Immature natural killer cell (primary cell): ENCODE data around the gene C12orf75. TPM values are rescaled to one million over a fixed set of nuclear protein-coding genes. Genes with fewer than 3 reads are reported as not detected.
"Not testable (repeated sequence)": the region's sequence is repeated elsewhere in the genome, so short reads cannot be mapped to it uniquely, and the experiment has no call there.

Experiments
- DNase-seq, 3 donors: peaks; one replicate each; pipeline ENCODE4 v3.0.0; 2022; ENCODE audit warnings: mixed read lengths in 1 of 3
- H3K27ac Mint-ChIP-seq, 6 donors: one replicate each; pipeline ENCODE4 v1.8.0; 2020; ENCODE audit warnings: mixed read lengths in 6 of 6, mild to moderate bottlenecking in 5 of 6, inconsistent platforms in 4 of 6, moderate library complexity in 3 of 6
- H3K27me3 Mint-ChIP-seq, 3 donors: one replicate each; pipeline ENCODE4 v1.8.0; 2020 to 2021; ENCODE audit warnings: low read depth in 3 of 3, mild to moderate bottlenecking in 3 of 3, mixed read lengths in 3 of 3, moderate library complexity in 3 of 3, inconsistent platforms in 1 of 3
- H3K36me3 Mint-ChIP-seq, 3 donors: one replicate each; pipeline ENCODE4 v1.8.0; 2020; ENCODE audit warnings: mixed read lengths in 3 of 3, inconsistent platforms in 2 of 3, mild to moderate bottlenecking in 2 of 3
- H3K4me1 Mint-ChIP-seq, 2 donors: one replicate each; pipeline ENCODE4 v1.8.0; 2020; ENCODE audit warnings: inconsistent platforms in 2 of 2, mild to moderate bottlenecking in 2 of 2, mixed read lengths in 2 of 2, moderate library complexity in 1 of 2
- H3K4me3 Mint-ChIP-seq, 5 donors: one replicate each; pipeline ENCODE4 v1.8.0; 2020; ENCODE audit warnings: mild to moderate bottlenecking in 5 of 5, mixed read lengths in 5 of 5, inconsistent platforms in 3 of 5, moderate library complexity in 3 of 5
- H3K9me3 Mint-ChIP-seq, 6 donors: one replicate each; pipeline ENCODE4 v1.8.0; 2020; ENCODE audit warnings: mild to moderate bottlenecking in 6 of 6, mixed read lengths in 6 of 6, inconsistent platforms in 4 of 6, moderate library complexity in 3 of 6
- polyA plus RNA-seq, 3 donors: library from polyadenylated mRNA; unstranded; fragments of 300-500 nt; fragmentation: Illumina TruSeq; gene quantifications; one replicate each; pipeline ENCODE4 v1.2.3, GENCODE V29; 2021

C12orf75 gene
- polyA plus RNA-seq, 3 donors from 2014 or later, result 256 to 395 (median 277) TPM

DNA sequence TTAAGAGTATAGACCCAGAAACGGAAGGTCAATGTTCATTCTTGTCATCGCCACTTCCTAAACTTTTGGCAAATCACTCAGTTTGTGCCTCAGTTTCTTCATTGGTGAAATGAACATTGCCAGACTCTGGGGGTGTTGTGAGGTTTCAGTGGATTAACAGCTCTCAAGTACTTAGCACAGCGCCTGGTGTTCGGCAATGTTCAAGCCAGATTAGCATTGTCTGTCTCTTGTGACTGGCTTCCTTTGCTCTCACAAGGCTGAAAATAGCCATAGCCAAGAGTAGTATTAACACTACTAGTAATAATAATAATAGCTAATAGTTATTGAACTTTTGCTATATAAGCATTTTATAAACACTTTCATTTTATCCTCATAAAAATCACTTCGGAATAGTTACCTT lies 71.9 kb downstream of the C12orf75 start:
- peaks cover 18 to 46% (median 33%) of the 10 kb centered on the region in 3 donors for H3K36me3 Mint-ChIP-seq
- peaks cover 0 to 3% (median 0%) of the 10 kb centered on the region in 6 donors for H3K9me3 Mint-ChIP-seq
- H3K4me1 Mint-ChIP-seq, result no peaks in the 10 kb centered on the region
- DNase-seq, result no peak
- H3K27ac Mint-ChIP-seq, result no peak overlapping the region
- H3K27me3 Mint-ChIP-seq, result no peaks in the 10 kb centered on the region
- H3K4me3 Mint-ChIP-seq, result no peak overlapping the region

DNA sequence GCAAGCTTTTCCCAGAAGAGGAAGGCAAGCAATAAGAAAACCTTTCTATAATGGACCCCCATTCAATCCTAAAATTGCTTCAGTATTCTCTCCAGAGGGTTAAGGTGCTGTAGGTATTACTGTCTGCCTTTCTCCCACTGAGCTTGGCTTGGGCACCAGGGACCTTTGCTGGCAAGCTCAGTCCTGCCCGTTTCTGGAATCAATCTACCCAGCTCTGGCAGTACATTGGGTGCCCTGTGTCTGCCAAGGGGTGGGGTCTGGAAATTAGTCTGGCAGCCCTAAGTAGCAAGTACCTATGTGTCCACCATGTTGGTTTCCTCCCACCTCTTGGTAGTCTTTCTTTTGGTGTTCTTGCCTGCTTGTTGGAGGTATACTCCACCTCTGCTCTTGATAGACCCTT lies 72.6 kb downstream of the C12orf75 start:
- Mint-ChIP-seq H3K27me3 (no peaks in the 10 kb centered on the region), H3K9me3 (peaks cover 0 to 3% (median 0%) of the 10 kb centered on the region in 6 donors), H3K27ac (no peak overlapping the region), H3K4me1 (no peaks in the 10 kb centered on the region), H3K36me3 (peaks cover 17 to 44% (median 32%) of the 10 kb centered on the region in 3 donors), H3K4me3 (no peak overlapping the region)
- DNase-seq, result no peak

DNA sequence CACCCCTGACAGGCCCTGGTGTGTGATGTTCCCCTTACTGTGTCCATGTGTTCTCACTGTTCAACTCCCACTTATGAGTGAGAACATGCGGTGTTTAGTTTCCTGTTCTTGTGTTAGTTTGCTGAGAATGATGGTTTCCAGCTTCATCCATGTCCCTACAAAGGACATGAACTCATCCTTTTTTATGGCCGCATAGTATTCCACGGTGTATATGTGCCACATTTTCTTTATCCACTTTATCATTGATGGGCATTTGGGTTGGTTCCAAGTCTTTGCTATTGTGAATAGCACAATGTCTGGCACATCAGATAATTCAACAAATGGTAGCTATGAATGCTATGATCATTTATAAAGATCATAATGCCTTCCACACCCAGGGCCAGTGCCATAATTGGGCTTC lies 73.6 kb downstream of the C12orf75 start:
- H3K9me3 Mint-ChIP-seq, H3K27me3 Mint-ChIP-seq, H3K4me1 Mint-ChIP-seq, H3K27ac Mint-ChIP-seq, H3K4me3 Mint-ChIP-seq, DNase-seq: not testable (repeated sequence)
- peaks cover 10 to 35% (median 22%) of the 10 kb centered on the region in 3 donors for H3K36me3 Mint-ChIP-seq

DNA sequence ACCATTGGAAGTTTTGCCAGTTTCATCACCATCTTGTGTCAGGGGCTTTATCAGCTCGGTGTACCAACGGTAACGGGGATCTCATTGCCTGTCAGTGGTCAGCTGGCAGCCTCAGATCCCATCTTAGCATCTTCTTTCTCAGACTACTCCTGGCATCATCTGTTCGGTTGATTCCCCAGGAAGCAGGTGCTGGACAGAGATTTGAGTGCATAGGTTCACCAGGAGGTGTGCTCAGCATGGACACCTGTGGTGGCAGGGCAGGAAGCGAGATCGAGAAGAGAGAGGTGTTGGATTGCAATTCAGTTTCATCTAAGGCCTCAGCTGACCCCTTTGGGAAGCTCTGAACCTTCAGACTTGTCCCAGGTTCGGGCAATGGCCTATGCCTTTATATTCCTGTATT lies 76.0 kb downstream of the C12orf75 start:
- DNase-seq, result no peak
- peaks cover 0 to 3% (median 0%) of the 10 kb centered on the region in 6 donors for H3K9me3 Mint-ChIP-seq
- no peaks in the 10 kb centered on the region for H3K27me3 Mint-ChIP-seq
- peaks cover 6 to 24% (median 14%) of the 10 kb centered on the region in 3 donors for H3K36me3 Mint-ChIP-seq
- no peak overlapping the region for H3K4me3 Mint-ChIP-seq
- peaks cover 20 to 26% of the 10 kb centered on the region in 2 donors for H3K4me1 Mint-ChIP-seq
- H3K27ac Mint-ChIP-seq, result no peak overlapping the region

DNA sequence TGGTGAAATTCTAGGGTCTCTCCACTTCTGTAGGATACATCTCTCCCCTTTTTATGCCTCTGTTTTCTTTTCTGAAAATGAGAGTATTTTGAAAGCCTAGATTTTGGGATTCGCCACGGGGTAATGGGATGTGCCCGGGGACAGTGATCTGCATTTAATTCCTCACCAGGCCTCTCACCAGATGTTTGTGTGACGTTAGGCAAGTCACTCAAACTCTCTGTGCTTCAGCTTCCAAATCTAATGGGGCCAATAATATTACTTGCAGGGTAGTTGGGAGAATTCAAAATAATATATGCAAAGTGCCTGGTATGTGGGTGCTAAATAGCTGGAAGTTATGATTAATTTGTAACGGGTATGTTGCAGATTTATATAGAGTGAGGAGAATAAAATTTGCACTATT lies 78.8 kb downstream of the C12orf75 start:
- DNase-seq, result no peak
- Mint-ChIP-seq H3K4me1 (peaks cover 20 to 26% of the 10 kb centered on the region in 2 donors), H3K27ac (no peak overlapping the region), H3K9me3 (peaks cover 0 to 3% (median 0%) of the 10 kb centered on the region in 6 donors), H3K27me3 (no peaks in the 10 kb centered on the region), H3K4me3 (peak overlapping the region in 4 of 5 donors; percentile 67 to 85 (median 78)), H3K36me3 (peaks cover 0 to 17% (median 8%) of the 10 kb centered on the region in 3 donors)

DNA sequence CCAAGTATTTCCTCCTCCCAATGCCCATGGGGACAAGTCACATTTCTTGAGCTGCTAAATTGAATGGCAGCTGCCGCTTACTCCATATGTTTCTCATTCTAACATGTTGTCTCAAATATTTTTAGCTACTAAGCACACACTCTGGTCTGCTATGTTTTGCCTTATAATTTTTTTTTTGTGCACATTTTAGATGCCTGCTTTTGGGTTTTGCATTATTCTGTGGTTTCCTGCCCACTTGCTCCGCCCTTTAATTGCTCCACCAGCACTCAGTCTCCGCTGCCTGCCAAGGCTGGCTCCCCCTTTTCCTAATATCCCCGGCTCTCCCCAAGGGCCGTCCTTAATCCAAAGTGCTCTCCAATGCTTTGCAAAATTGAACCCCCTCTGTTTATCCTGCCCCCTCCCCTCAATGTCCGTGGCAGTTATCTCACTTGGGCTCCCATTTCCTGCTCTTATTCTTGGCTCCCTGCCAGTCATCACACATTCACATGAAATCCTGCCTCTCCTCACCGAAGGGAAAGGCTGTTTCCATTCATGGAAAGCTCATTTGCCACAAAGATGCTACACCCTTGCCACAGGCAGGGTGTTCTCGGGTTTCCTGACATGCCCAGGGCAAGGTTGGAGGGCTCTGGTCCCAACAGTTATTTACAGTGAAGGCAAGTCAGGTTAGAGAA lies 79.4 kb downstream of the C12orf75 start:
- Mint-ChIP-seq H3K27me3 (no peaks in the 10 kb centered on the region), H3K4me1 (peaks cover 20 to 26% of the 10 kb centered on the region in 2 donors), H3K4me3 (peak overlapping the region; percentile 67 to 85 (median 77)), H3K9me3 (peaks cover 0 to 1% (median 0%) of the 10 kb centered on the region in 6 donors), H3K27ac (peak overlapping the region in 1 of 6 donors; percentile 72), H3K36me3 (peaks cover 0 to 14% (median 2%) of the 10 kb centered on the region in 3 donors)
- peak in 2 of 3 donors; percentile 1 to 6 for DNase-seq

DNA sequence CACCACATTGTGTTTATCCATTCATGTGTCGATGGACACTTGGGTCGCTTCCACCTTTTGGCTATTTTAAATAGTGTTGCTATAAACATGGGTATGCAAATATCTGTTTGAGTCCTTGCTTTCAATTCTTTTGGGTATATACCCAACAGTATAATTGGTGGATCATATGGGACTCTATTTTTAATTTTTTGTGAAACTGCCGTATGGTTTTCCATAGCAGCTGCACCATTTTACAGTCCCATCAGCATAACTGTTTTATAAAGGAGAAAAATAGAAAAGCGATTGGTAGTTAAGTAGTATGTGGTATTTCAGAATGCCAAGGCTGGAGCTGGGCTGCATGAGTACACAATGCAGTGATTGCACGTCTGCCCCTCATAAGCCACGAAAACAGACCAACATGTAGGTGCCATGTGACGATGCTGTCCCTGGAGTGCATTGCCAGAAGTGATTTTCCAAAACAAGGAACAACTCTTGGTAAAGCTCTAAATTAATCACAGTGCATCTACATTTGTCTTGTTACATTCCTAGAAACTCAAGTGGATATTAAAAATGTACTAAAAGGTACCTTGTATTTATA lies 83.5 kb downstream of the C12orf75 start:
- no peaks in the 10 kb centered on the region for H3K27me3 Mint-ChIP-seq
- H3K4me3 Mint-ChIP-seq, result no peak overlapping the region
- H3K9me3 Mint-ChIP-seq, result no peaks in the 10 kb centered on the region
- H3K36me3 Mint-ChIP-seq, result peaks cover 3 to 6% (median 4%) of the 10 kb centered on the region in 3 donors
- DNase-seq, result no peak
- H3K27ac Mint-ChIP-seq, result no peak overlapping the region
- H3K4me1 Mint-ChIP-seq, result peaks cover 18 to 21% of the 10 kb centered on the region in 2 donors

DNA sequence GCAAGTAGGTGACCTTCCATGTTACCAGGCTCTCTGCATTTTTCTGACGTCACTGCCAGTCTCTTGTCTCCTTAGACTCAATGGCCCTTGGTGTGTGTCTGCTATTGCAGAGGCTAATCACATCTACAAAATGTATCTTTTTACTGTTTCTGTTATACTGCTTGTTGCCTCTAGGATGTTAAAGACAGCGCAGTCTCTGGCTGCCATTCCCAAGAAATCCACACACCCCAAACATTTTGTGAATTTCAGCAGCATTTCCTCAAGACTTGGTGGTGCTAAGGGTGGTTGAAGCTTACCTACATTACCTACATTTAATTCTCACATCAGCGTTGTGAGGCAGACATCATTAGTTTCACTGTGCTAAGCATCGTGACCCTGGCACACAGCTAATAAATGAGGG lies 87.2 kb downstream of the C12orf75 start:
- no peak for DNase-seq
- H3K36me3 Mint-ChIP-seq, result peaks cover 2 to 4% (median 3%) of the 10 kb centered on the region in 3 donors
- no peaks in the 10 kb centered on the region for H3K9me3 Mint-ChIP-seq
- no peaks in the 10 kb centered on the region for H3K4me1 Mint-ChIP-seq
- no peaks in the 10 kb centered on the region for H3K27me3 Mint-ChIP-seq
- H3K4me3 Mint-ChIP-seq, result no peak overlapping the region
- no peak overlapping the region for H3K27ac Mint-ChIP-seq

DNA sequence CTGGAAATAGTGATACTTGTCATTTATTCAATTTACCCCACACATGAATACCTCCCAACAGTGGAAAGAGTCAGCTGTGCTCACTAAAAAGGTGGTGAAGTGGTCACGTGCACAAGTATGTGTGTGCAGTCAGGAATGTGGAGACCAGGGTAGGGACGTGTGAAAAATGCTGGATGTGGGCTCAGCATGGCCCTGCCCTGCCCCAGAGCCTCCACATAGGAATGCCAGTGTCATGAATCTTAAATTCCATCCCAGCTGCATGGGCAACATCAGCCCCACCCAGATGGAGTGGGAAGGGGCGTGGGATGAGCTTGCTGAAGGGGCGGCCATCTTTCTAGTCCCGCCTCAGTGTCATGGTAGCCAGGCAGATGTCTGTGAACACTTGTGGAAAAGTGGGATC lies 87.7 kb downstream of the C12orf75 start:
- no peaks in the 10 kb centered on the region for H3K4me1 Mint-ChIP-seq
- H3K36me3 Mint-ChIP-seq, result peaks cover 2 to 4% (median 3%) of the 10 kb centered on the region in 3 donors
- no peaks in the 10 kb centered on the region for H3K9me3 Mint-ChIP-seq
- no peaks in the 10 kb centered on the region for H3K27me3 Mint-ChIP-seq
- H3K4me3 Mint-ChIP-seq, result no peak overlapping the region
- H3K27ac Mint-ChIP-seq, result no peak overlapping the region
- DNase-seq, result no peak

DNA sequence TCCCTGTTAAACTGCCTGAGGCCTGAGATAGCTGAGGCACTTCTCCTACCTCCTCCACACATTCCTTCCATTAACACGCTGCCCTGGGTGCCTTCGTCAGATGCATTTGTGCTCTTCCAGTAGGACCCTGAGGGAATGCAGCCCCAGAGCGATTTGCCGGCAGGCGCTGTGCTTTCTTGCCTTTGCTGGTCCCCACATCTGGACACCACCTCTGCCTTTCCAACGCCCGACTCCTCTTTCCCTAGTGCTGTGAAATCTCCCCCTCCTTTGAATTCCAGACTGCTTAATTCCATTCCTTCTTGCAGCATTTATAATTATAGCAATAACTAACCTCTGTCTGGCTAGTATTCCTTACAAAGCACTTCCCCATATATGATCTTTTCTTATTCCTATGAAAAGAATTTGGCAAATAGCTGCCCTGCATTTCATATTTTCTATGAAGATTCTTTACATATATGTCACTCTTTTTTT lies 88.4 kb downstream of the C12orf75 start:
- peaks cover 2 to 4% (median 3%) of the 10 kb centered on the region in 3 donors for H3K36me3 Mint-ChIP-seq
- H3K4me3 Mint-ChIP-seq, result no peak overlapping the region
- H3K27me3 Mint-ChIP-seq, result peaks cover 0 to 1% (median 0%) of the 10 kb centered on the region in 3 donors
- no peaks in the 10 kb centered on the region for H3K9me3 Mint-ChIP-seq
- no peak for DNase-seq
- no peak overlapping the region for H3K27ac Mint-ChIP-seq
- H3K4me1 Mint-ChIP-seq, result no peaks in the 10 kb centered on the region

DNA sequence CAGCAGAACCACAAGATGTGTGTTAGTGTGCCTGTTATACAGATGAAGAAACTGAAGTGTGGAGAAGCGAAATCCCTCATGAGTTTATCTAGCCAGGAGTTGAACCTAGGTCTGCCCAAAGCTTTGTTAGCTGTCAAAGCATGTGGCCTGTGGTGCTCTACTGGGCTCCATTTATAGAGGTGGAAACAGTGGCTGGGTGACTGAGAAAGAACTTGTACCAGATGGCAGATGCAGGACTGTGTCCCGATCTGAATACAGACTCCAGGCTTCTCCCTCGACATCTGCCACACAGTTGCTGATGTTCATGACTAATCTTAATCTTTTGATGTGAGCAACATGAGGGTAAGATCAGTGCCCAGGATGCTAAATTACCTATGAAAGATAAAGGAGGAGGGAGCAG lies 89.1 kb downstream of the C12orf75 start:
- peaks cover 2 to 4% (median 3%) of the 10 kb centered on the region in 3 donors for H3K36me3 Mint-ChIP-seq
- H3K4me1 Mint-ChIP-seq, result no peaks in the 10 kb centered on the region
- H3K9me3 Mint-ChIP-seq, result no peaks in the 10 kb centered on the region
- no peak overlapping the region for H3K27ac Mint-ChIP-seq
- no peak for DNase-seq
- H3K27me3 Mint-ChIP-seq, result peaks cover 0 to 4% (median 0%) of the 10 kb centered on the region in 3 donors
- H3K4me3 Mint-ChIP-seq, result no peak overlapping the region

DNA sequence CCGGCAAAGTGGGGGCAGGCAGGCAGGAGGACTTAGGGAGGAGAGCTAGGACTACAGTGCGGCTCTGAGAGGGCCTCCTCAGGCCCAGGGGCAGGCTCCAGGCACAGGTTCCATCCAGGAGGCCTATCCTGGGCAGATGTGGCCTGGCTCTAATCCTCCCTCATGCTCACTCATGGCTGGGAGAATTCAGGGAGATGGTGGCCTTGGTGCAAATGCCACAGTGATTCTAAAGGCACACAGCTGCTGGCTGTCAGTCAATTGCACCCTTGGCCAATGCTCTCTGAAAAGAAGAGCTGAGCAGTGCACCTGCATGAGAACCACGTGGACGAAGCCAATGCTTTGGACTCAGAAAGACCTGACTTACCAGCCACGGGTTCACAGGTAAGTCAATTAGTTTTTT lies 89.6 kb downstream of the C12orf75 start:
- H3K9me3 Mint-ChIP-seq, result no peaks in the 10 kb centered on the region
- peaks cover 0 to 4% (median under 1%) of the 10 kb centered on the region in 3 donors for H3K27me3 Mint-ChIP-seq
- no peak overlapping the region for H3K27ac Mint-ChIP-seq
- no peak overlapping the region for H3K4me3 Mint-ChIP-seq
- peaks cover 0 to 4% (median 3%) of the 10 kb centered on the region in 3 donors for H3K36me3 Mint-ChIP-seq
- DNase-seq, result no peak
- H3K4me1 Mint-ChIP-seq, result no peaks in the 10 kb centered on the region

DNA sequence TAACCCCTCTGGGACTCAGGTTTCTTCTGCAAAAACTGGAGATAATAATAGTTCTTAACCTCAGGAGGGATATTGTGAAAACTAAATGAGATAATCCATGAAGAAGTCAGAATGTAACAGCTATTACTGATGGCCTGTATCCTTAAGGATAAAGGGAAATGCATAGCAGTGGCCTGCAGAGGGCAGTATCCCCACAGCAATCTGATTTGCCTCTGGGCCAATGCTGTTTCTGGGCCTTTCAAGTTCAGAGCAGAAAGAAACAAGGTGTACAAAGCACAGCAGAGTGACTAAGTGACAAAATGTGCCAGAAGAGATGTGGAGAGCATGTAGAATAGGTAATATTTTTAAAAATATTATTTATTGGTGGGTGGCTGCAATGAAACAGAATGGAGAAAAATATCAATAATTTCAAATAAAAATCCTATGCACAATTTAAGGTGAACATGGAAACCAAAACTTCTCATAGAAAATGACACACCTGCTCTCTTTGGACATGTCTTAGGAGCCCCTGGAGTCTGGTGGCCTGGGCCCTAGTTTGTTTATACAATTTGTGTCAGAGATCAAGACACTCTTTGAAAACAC lies 90.3 kb downstream of the C12orf75 start:
- Mint-ChIP-seq H3K27me3 (peaks cover 0 to 4% (median 3%) of the 10 kb centered on the region in 3 donors), H3K4me3 (no peak overlapping the region), H3K27ac (no peak overlapping the region), H3K4me1 (no peaks in the 10 kb centered on the region), H3K36me3 (peaks cover 0 to 4% (median 3%) of the 10 kb centered on the region in 3 donors), H3K9me3 (no peaks in the 10 kb centered on the region)
- DNase-seq, result peak; percentile 34 to 53 (median 36)
